Liver (tissue), 9 donors: ENCODE results near the gene DGCR8. TPM values are rescaled to one million over a fixed set of nuclear protein-coding genes. Genes with fewer than 3 reads are reported as not detected.

Experiments
- DNase-seq: peaks from one replicate; pipeline ENCODE4 v3.0.0-alpha.2; 2017; ENCODE audit warnings: low spot score
- H3K27ac ChIP-seq, 2 donors: one replicate each; pipeline ENCODE4 v1.7.0; 2013; ENCODE audit warnings: inconsistent platforms in 2 of 2, low read length in 2 of 2, control low read depth in 1 of 2, low read depth in 1 of 2, mild to moderate bottlenecking in 1 of 2
- H3K27me3 ChIP-seq, 4 donors: one replicate each; pipeline versions ENCODE4 v1.6.1 to v1.7.0; 2013; ENCODE audit warnings: low read length in 3 of 4, inconsistent platforms in 1 of 4, mild to moderate bottlenecking in 1 of 4, moderate library complexity in 1 of 4; ENCODE audit not compliant: control insufficient read depth in 4 of 4, insufficient read depth in 4 of 4
- H3K36me3 ChIP-seq, 4 donors: one replicate each; pipeline versions ENCODE4 v1.6.1 to v1.7.0; 2013; ENCODE audit warnings: low read length in 3 of 4, mild to moderate bottlenecking in 3 of 4, low read depth in 1 of 4, moderate library complexity in 1 of 4; ENCODE audit not compliant: control insufficient read depth in 4 of 4, insufficient read depth in 3 of 4
- H3K4me1 ChIP-seq, 4 donors: one replicate each; pipeline versions ENCODE4 v1.6.1 to v1.7.0; 2013; ENCODE audit warnings: low read length in 3 of 4, mild to moderate bottlenecking in 3 of 4, moderate library complexity in 1 of 4; ENCODE audit not compliant: control insufficient read depth in 4 of 4, insufficient read depth in 4 of 4
- H3K4me3 ChIP-seq, 3 donors: one replicate each; pipeline versions ENCODE4 v1.6.1 to v1.7.0; 2013; ENCODE audit warnings: low read length in 3 of 3, control low read depth in 1 of 3, low read depth in 1 of 3, mild to moderate bottlenecking in 1 of 3
- H3K9ac ChIP-seq, 2 donors: one replicate each; pipeline ENCODE4 v1.7.0; 2013; ENCODE audit warnings: low read length in 2 of 2, mild to moderate bottlenecking in 2 of 2, moderate library complexity in 2 of 2, control low read depth in 1 of 2, low read depth in 1 of 2
- H3K9me3 ChIP-seq, 4 donors: one replicate each; pipeline versions ENCODE4 v1.6.1 to v1.7.0; 2013; ENCODE audit warnings: low read length in 3 of 4; ENCODE audit not compliant: control insufficient read depth in 4 of 4
- CTCF ChIP-seq: fragments of 150-350 bp; IDR thresholded peaks from 2 replicates; pipeline ENCODE4 v1.5.1; 2017; ENCODE audit warnings: improper control_type of control experiment, low read depth, low read length; ENCODE audit not compliant: missing input control
- EGR1 ChIP-seq, 2 donors: IDR thresholded peaks; 2 replicates each; pipeline ENCODE4 v1.6.1; 2016 to 2018; ENCODE audit warnings: antibody characterized with exemption in 2 of 2, low read depth in 2 of 2
- FOXA1 ChIP-seq: IDR thresholded peaks from 2 replicates; pipeline ENCODE4 v1.6.1; 2016; ENCODE audit warnings: antibody characterized with exemption
- FOXA2 ChIP-seq: IDR thresholded peaks from 2 replicates; pipeline ENCODE4 v1.6.1; 2016; ENCODE audit warnings: antibody characterized with exemption
- HNF4A ChIP-seq, 2 donors: conservative IDR thresholded peaks; 2 replicates each; pipeline ENCODE4 v1.6.1; 2016; ENCODE audit warnings: antibody characterized with exemption in 2 of 2, mild to moderate bottlenecking in 2 of 2
- HNF4G ChIP-seq: IDR thresholded peaks from 2 replicates; pipeline ENCODE4 v1.6.1; 2016; ENCODE audit warnings: antibody characterized with exemption
- JUND ChIP-seq, 2 donors: IDR thresholded peaks; 2 replicates each; pipeline ENCODE4 v1.6.1; 2016; ENCODE audit warnings: antibody characterized with exemption in 2 of 2
- MAX ChIP-seq: IDR thresholded peaks from 2 replicates; pipeline ENCODE4 v1.6.1; 2016; ENCODE audit warnings: antibody characterized with exemption
- NR2F2 ChIP-seq: IDR thresholded peaks from 2 replicates; pipeline ENCODE4 v1.6.1; 2016; ENCODE audit warnings: antibody characterized with exemption
- RAD21 ChIP-seq, 2 donors: IDR thresholded peaks; 2 replicates each; pipeline ENCODE4 v1.6.1; 2016; ENCODE audit warnings: antibody characterized with exemption in 2 of 2, mild to moderate bottlenecking in 2 of 2
- RXRA ChIP-seq, 2 donors: IDR thresholded peaks; 2 replicates each; pipeline ENCODE4 v1.6.1; 2017 to 2018; ENCODE audit warnings: antibody characterized with exemption in 2 of 2, mild to moderate bottlenecking in 1 of 2
- TAF1 ChIP-seq: conservative IDR thresholded peaks from 2 replicates; pipeline ENCODE4 v1.6.1; 2016; ENCODE audit warnings: antibody characterized with exemption, mild to moderate bottlenecking
- YY1 ChIP-seq: IDR thresholded peaks from 2 replicates; pipeline ENCODE4 v1.6.1; 2016; ENCODE audit warnings: antibody characterized with exemption, mild to moderate bottlenecking
- ZBTB33 ChIP-seq: IDR thresholded peaks from 2 replicates; pipeline ENCODE4 v1.6.1; 2016; ENCODE audit warnings: antibody characterized with exemption
- WGBS: extraction: QIAGEN DNeasy Blood & Tissue Kit; methylation state at CpG from one replicate; pipeline ENCODE4 v1.1.7; 2013; 5-methylcytosine and 5-hydroxymethylcytosine counted together
- polyA plus RNA-seq, 2 donors: library from polyadenylated mRNA; stranded (reverse) in 1 of 2; unstranded in 1 of 2; fragments of 200-250 nt in 1 of 2; fragments of >200 nt in 1 of 2; fragmentation: Nextera tagmentation in 1 of 2; extraction: Ambion mirVana in 1 of 2; gene quantifications; one replicate each; pipeline versions ENCODE4 v1.2.1 to v1.2.3, GENCODE V29; 2013 to 2015
- total RNA-seq, 2 donors: library from RNA; depleted of rRNA; stranded (reverse); fragments of >200 nt; gene quantifications; one replicate each; pipeline ENCODE4 v1.2.3, GENCODE V29; 2014
- TF ChIP-seq, protein P1 (sequence below): IDR thresholded peaks from 2 replicates; pipeline ENCODE4 v1.6.1; 2016; ENCODE audit warnings: antibody characterized with exemption
- donor health status: healthy.
- donor health status: healthy.
- donor health status: healthy.
- donor health status: healthy.
- donor health status: healthy.

DGCR8 gene
- total and polyA plus RNA-seq, 4 donors, result 7.9 to 27.1 (median 15.8) TPM

DNA sequence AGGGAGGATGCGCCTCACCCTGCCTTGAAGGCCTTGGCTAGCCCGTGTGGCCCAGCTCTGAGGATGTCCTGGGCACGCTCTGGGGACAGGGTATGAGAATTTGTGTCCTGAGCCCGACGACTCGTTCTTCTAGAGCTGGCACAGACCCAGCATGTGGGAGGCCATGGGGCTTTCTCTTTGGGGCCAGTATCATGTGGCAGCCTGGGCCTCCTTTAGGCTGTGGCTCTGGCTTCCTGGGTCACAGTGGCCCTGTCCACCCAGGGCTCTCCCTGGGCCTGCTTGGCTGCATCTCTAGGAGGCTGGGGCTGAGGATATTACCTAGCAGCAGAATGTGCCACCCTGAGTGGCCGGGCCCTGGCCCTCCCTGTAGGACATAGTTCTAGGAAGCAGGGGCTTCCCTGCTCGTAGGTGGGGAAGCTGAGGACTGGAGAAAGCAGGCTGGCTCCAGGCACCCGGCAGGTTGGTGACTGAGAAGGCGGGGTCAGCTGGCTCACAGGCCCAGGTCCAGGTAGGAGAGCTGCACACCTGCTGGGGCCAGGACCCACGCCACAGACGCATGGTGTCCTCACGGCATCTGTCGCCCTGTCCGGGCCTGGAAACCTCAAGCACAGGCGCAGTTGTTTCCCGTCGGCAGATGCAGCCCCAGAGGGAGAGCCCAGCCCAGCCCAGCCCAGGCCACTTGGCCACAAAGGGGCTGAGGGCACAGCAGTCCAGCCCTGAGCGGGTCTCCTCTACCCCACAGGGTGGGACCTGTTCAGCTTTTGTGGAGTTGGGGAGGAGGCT lies 64.0 kb downstream of the DGCR8 start:
- no peak overlapping the region for H3K4me3 ChIP-seq
- no peak overlapping the region for H3K9ac ChIP-seq
- no peaks in the 10 kb centered on the region for H3K9me3 ChIP-seq
- 93% methylated on average over 19 of the region's 19 CpGs for WGBS
- DNase-seq, result no peak
- TF ChIP-seq FOXA1 (no peak), MAX (no peak), HNF4A (conservative IDR thresholded peaks at IDR 0.05) (no peak), CTCF (no peak), TAF1 (no peak), NR2F2 (no peak), YY1 (no peak), FOXA2 (no peak), RAD21 (IDR thresholded peaks at IDR 0.05) (no peak), RXRA (IDR thresholded peaks at IDR 0.05) (no peak)
- TF ChIP-seq, protein P1, sequence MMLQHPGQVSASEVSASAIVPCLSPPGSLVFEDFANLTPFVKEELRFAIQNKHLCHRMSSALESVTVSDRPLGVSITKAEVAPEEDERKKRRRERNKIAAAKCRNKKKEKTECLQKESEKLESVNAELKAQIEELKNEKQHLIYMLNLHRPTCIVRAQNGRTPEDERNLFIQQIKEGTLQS, result no peak
- H3K27ac ChIP-seq, result no peak overlapping the region
- H3K36me3 ChIP-seq, result peaks cover 0 to 15% (median 0%) of the 10 kb centered on the region in 4 donors
- no peaks in the 10 kb centered on the region for H3K4me1 ChIP-seq
- H3K27me3 ChIP-seq, result no peaks in the 10 kb centered on the region

- Histone ChIP-seq H3K9ac (no peak overlapping the region), H3K27ac (no peak overlapping the region), H3K9me3 (no peaks in the 10 kb centered on the region), H3K4me3 (no peak overlapping the region), H3K36me3 (peaks cover 0 to 9% (median 0%) of the 10 kb centered on the region in 4 donors), H3K27me3 (no peaks in the 10 kb centered on the region), H3K4me1 (no peaks in the 10 kb centered on the region)
- TF ChIP-seq JUND (IDR thresholded peaks at IDR 0.05) (no peak), RXRA (IDR thresholded peaks at IDR 0.05) (no peak), FOXA1 (no peak), HNF4G (no peak), FOXA2 (no peak), MAX (no peak), HNF4A (conservative IDR thresholded peaks at IDR 0.05) (no peak), RAD21 (IDR thresholded peaks at IDR 0.05) (no peak)
- no peak for DNase-seq
- 93% methylated on average over 22 of the region's 22 CpGs for WGBS
Measured at GRCh38 chr22:20145206-20145831, 65.3 kb downstream of the DGCR8 start.

GRCh38 chr22:20145832-20146223 lies 65.8 kb downstream of the DGCR8 start:
- TF ChIP-seq NR2F2 (no peak), RXRA (IDR thresholded peaks at IDR 0.05) (no peak), EGR1 (IDR thresholded peaks at IDR 0.05; ENCODE audit: low read depth in 2 of 2) (no peak), JUND (IDR thresholded peaks at IDR 0.05) (no peak), FOXA2 (no peak), ZBTB33 (no peak), TAF1 (no peak), FOXA1 (no peak), RAD21 (IDR thresholded peaks at IDR 0.05) (no peak)
- H3K36me3 ChIP-seq, result peaks cover 0 to 9% (median 0%) of the 10 kb centered on the region in 4 donors
- no peaks in the 10 kb centered on the region for H3K27me3 ChIP-seq
- H3K4me1 ChIP-seq, result no peaks in the 10 kb centered on the region
- H3K9ac ChIP-seq, result no peak overlapping the region
- no peak overlapping the region for H3K4me3 ChIP-seq
- WGBS, result 96% methylated on average over 21 of the region's 21 CpGs
- DNase-seq, result no peak
- no peaks in the 10 kb centered on the region for H3K9me3 ChIP-seq
- H3K27ac ChIP-seq, result no peak overlapping the region
